ENCODE data around the gene CINP.

GRCh38 chr14:102333795-102334705 is 28.6 kb downstream of the CINP start:
- TF ChIP-seq, protein P1, sequence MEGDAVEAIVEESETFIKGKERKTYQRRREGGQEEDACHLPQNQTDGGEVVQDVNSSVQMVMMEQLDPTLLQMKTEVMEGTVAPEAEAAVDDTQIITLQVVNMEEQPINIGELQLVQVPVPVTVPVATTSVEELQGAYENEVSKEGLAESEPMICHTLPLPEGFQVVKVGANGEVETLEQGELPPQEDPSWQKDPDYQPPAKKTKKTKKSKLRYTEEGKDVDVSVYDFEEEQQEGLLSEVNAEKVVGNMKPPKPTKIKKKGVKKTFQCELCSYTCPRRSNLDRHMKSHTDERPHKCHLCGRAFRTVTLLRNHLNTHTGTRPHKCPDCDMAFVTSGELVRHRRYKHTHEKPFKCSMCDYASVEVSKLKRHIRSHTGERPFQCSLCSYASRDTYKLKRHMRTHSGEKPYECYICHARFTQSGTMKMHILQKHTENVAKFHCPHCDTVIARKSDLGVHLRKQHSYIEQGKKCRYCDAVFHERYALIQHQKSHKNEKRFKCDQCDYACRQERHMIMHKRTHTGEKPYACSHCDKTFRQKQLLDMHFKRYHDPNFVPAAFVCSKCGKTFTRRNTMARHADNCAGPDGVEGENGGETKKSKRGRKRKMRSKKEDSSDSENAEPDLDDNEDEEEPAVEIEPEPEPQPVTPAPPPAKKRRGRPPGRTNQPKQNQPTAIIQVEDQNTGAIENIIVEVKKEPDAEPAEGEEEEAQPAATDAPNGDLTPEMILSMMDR (IDR thresholded peaks at IDR 0.05), result no peak
- TF ChIP-seq POLR2A (IDR thresholded peaks at IDR 0.05), result no peak
